Effector CD8-positive, alpha-beta T cell (primary cell): ENCODE measurements around the gene NSF.
"Not testable (repeated sequence)": the region's sequence is repeated elsewhere in the genome, so short reads cannot be mapped to it uniquely, and the experiment has no call there.

Source experiments
- DNase-seq: peaks from one replicate; lab custom pipeline; 2025; lab: John Stamatoyannopoulos, UW

The NSF gene

DNA sequence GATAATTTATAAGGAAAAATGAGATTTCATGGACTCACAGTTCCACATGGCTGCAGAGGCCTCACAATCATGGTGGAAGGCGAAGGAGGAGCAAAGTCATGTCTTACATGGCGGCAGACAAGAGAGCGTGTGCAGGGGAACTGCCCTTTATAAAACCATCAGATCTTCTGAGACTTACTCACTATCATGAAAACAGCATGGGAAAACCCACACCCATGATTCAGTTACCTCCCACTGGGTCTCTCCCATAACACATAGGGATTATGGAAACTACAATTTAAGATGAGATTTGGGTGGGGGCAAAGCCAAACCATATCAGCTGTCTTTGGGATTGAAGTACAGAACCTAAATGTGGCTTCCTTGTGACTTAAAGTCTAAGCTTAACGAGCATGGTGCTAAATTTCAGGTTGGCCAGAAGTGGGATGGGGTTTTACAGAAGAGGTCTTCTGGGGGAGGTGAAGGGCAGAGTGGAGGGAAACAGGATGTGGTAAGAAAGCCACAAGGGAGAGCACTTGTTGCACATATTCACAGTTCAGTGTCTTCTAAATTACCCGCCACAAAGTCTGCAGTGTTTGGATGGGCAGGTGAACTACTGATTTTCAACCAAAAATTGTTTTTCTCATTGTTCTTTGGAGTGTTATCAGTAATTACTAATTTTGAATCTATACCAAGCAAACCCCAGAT is 38.4 kb downstream of the NSF start:
- not testable (repeated sequence) for DNase-seq

DNA sequence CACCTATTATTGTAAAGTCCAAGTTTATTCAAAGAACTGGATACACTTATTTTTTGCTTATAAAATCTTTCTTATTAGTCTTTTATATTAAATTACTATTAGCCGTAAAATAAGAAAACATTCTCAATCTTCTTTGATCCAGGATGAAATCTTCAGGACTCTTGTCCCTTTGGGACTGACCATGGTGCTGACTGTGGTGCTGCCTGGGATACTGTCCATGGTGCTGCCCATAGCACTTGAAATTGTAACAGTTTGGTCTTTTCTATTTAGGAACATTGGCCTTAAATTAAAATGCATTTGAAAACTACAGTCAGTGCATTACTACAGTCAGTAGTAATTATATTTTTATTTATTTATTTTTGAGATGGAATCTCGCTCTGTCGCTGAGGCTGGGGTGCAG is 41.7 kb downstream of the NSF start:
- DNase-seq, result not testable (repeated sequence)

DNA sequence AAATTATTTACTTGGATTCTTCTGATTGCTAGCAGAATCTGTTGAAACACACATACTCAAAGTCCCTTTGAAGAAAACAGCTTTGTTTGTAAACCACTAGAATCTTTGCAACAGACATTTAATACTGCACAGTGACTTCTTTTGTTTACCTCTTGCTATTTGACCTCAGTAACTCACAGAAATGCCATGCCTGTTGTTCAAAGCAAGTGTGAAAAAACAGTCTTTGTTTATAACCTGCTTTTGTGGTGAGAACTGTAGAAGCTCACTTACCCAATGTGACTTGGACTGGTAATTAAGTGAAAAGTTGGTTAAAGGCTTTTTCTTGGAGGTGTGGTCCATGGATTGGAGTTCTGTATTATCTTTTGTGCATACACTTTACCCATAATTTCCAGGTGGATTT is 44.4 kb downstream of the NSF start:
- DNase-seq, result not testable (repeated sequence)

DNA sequence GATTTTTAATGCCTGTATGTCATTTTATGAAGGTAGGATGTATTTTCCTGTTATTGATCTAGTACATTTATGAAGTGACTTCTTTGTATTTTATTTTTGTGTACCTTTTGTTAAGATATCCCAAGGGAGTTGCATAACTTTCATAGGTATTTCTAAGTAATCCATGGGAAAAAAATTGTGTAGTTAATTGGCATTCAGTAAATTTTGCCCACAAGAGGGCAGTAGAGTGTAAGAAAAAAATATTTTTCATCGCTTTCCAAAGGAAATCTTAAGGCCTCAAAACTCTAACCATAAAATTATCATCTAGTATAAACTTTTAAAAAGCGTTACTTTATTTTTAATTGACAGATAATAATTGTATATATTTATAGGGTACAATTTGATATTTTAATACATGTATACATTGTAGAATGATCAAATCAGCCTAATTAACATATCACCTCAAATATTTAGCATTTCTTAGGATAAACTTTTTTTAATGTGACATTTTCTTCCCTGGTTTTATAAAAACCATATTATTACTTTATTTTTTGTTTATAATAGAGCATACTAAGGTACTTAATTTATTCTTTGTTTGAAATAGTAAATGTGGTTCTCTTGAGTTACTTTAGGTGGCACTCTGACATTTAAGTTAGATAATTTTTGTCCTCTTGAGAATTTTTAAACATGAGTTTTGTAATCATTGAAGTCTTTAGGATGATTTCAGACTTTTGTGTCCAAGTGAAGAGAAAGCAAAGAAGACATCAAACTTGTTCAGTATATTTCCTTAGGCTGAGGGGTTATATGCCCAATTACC is 51.6 kb downstream of the NSF start:
- DNase-seq, result not testable (repeated sequence)

DNA sequence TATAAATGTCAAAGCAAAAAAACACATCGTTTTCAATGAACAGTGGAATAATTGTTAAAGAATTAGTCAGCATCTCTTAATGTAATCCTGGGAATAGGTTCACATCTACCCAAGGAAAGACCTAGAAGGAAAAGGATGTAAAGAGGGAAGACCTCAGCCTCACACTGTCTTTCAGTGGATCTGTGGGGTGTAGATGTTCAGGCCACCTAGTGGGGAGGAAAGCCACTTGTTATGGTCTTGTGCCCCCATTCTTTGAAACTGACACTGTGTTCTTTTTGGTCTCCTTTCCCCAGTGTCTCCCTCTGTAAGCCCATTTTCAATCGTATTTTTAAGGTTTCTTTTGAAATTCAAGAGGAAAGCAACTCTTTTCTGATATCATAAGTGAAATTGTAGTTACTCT is 56.8 kb downstream of the NSF start:
- not testable (repeated sequence) for DNase-seq

DNA sequence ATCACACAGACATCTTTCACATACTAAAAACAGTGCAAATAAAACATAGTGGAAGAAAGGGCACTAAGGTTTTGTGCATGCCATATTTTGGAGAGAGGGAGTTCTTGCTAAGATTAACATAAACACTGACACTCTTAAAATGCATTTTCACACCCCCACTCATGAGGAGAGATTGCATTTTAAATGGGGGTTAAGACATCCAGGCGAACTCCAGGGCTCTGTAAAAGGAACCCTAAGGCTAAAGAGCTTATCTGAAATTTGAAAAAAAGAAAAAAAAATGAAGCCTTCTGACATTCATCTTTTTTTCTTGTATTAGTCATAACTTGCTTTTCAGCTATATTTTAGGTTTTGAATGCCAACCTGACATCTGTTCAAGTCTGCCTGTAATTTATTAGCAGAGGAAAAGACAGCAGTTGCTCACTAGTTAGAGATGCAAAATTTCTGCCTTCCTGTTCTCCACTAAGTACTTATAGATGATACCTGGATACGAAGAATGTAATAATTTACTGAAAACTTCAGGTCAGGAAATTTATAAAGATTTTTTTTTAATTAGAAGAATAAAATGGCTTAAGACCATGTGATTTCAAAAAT is 57.3 kb downstream of the NSF start:
- DNase-seq, result not testable (repeated sequence)

DNA sequence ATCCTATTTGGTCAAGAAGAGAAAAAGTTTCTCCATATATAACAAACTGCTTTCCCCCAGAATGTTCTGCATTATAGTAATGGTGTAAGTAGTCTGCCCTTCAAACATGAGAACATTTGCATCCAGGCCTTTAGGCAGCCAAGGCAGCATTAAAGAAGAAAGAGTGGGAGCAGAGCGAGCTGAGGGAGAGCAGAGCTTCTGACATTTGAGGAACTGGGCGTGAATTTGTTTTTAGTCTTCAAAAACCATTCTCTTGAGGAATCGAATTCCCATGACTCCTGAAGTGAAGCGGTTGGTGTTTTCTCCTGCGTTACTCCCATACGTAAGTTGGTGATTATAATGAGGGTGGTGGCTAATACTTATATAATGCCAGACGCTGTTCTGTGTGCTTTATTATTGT is 58.8 kb downstream of the NSF start:
- not testable (repeated sequence) for DNase-seq

DNA sequence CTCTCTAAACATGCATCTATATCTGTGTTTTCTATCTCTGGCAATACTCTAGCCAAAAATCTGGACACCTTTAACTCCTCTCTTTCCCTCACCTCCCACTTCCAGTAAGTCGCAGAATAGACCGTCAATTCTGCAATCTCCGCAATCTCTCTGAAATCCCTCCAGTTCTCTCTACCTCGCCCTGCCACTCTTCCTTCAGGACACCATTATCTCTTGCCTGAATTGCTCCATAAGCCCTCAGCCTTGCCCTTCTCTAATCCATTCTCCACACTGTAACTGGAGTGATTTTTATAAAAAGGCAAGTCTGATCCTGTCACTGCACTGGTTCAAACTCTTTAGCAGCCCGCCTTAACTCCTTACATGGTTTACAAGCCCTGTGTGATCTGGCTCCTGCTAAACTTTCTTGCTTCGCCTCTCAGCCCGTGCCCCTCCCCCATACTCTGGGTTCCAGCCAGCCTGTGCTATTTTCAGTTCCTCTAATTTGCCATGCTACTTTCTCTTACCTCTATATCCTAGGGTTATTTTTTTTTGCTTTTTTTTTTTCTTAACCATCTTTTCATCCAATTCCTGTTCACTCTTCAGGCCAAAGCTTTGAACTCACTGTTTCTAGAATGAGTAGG is 61.7 kb downstream of the NSF start:
- not testable (repeated sequence) for DNase-seq

DNA sequence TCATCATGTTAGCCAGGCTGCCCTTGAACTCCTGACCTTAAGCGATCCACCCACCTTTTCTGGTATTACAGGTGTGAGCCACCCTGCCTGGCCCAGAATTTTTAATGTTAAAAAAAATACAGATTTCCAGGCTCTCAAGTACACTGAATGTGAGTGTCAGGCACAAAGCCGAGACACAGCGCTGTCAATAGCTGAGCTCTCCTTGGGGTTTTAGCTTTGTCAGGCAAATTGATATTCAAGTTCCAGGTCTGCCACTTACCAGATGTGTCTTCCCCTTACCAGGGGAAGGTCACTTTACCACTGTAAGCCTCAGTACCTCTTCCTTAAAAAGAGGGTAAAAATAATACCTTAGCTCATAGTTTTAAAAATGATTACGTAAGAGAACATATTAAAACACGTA is 67.8 kb downstream of the NSF start:
- DNase-seq, result not testable (repeated sequence)

DNA sequence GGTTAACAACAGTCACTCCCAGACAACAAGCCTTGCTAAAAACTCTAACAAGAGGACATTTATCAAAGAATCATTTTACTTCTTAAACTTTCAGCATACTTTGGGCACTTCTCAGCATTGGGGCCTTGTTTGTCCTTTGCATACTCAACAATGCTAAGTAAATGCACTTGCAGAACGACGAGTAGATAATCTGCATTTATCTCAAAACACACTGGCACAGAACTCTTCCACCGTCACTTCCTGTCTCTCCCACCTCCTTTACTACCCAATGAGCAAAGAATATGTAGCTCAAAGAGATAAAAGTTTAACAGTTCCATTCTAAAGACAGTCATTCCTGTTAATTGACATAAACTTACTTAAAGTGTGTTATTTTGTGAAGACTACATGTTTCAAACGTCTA is 69.2 kb downstream of the NSF start:
- not testable (repeated sequence) for DNase-seq

DNA sequence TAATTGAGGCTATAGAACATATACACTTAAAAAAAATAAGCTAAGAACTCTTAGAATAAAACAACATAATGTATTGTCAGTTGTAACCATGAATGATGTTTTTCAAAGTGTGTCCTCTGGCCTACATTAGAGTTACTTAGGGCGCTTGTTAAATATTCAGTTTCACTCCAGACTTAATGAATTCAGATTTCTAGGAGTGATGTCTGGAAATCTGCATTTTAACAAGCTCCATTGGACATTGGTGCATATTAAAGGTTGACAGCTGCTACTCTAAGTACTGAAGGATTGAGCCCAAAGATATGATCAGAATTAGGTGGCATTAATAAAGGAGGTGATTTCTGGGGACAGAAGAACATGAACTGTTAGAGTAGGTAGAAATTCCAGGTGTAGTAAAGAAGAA is 72.7 kb downstream of the NSF start:
- not testable (repeated sequence) for DNase-seq

DNA sequence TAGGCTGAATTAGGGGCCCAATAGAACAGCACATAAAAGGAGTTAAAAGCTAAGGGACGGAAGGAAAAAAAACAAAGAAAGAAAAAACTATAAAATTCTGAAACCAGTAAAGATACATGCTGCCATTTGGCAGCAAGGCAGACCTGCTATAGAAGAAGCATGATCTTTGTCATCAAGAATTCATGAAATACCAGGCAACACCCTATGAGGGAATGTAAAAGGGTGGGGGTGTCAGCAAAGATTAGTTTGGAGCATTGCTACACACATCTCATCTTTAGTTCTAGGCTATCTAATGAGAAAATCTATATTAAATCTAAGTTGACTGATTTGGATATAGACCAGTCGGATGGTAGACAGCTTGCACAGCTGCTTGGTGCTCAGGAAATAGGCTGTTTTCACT is 73.1 kb downstream of the NSF start:
- not testable (repeated sequence) for DNase-seq

DNA sequence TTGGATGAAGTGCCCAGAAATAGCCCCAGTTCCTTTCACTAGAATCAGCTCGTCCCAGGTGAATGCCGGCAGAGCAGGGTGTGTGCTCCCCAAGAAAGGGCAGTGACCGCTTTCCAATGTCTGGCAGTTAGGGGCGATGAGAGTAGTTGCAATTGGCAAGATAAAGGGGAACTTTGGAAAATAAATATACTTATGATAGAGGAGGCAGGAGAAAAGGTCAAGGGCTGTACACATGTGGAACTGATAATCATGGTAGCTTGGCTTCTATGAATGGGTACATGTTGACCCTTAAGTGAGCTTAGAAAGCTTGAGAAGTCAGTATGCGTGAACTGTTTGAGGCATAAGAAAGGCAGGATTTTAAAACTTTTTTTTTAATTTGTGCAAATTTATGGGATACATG is 75.5 kb downstream of the NSF start:
- not testable (repeated sequence) for DNase-seq

DNA sequence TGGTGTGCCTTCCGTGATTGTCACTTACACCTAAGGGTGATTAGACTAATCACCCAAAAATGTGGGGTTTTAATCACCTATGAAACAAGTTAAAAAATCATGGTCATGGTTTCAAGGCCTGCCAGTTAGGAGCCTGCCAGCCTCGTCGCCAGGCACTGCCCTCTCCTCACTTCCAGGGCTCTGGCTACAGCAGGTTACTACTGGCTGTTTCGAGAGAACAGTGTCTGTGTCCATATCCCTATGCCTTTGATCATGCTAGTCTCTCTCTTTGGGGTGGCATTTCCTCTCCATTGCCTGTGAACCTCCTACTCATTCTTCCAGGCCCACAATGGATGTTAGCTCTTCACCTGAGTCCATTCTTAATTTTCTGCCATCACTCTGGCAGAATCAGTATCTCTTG is 80.3 kb downstream of the NSF start:
- not testable (repeated sequence) for DNase-seq

DNA sequence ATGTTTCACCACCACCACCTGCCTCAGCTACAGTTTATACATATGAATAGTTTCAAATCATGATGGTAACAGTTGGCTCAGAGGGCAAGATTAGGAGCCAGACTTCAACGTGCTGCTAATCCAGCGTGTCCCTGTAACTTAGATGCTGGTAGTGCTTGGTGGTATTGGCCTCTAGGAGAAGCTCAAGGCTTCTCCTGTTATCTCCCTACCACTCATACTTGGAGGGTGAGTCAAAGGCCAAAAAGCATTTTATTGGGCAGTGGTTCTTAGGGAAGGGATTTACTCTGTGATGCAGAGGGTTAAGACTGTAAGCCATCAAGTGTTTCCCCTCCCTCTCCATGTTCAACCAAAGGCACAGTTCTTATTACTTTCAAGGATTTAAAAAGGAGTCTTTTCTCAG is 82.3 kb downstream of the NSF start:
- not testable (repeated sequence) for DNase-seq

DNA sequence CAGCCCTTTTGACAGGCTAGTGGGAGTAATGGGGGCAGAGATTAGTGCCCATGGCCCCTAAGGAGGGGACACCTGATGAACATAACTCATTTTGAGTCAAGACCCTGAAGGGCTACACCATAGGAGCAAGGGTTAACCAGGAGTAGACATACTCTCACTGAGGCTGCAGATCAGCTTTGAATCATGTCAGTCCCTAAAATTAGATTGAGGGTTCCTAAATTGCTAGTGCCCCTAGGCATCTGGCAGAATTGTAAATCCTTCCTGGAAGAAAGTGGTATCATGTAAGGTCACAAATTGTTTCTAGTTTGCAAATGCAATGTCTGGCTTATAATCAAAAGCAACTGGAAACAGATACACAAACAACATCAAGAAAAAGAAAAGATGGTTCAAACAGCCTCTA is 87.3 kb downstream of the NSF start:
- not testable (repeated sequence) for DNase-seq

DNA sequence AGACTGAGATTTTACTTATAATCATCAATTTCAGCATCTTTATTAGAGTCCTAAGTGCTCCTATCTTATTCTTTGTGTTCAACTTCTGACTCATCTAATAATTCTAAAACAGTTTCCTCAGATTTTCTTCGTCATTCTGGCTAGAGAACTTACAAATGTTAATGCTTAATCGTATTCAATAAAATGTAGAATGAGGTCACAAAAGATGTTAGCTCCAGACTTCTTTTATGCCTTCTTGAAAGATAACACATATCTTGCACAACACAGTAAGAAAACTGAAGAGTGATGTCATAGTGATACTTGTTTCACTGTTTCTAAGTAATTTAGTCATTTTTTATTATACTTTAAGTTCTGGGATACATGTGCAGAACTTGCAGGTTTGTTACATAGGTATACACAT is 93.2 kb downstream of the NSF start:
- DNase-seq, result not testable (repeated sequence)

DNA sequence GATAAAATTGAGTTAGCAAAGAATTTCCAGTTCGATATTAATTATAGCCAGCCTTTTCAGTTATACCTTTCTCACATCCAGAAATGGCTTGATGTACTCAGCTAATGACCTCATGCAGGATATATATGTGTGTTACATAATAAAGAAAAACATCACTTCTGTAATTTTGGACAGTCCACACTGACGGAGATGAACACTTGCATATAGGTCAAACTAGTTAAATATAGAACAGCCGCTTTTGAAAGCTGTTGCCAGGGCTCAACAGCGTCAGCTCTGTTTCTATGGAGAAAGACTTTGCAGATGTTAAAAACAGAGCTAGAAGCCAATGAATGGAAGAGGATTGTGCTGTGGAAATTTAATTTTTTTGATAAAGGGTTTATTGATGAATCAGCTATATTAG is 94.8 kb downstream of the NSF start:
- DNase-seq, result not testable (repeated sequence)

DNA sequence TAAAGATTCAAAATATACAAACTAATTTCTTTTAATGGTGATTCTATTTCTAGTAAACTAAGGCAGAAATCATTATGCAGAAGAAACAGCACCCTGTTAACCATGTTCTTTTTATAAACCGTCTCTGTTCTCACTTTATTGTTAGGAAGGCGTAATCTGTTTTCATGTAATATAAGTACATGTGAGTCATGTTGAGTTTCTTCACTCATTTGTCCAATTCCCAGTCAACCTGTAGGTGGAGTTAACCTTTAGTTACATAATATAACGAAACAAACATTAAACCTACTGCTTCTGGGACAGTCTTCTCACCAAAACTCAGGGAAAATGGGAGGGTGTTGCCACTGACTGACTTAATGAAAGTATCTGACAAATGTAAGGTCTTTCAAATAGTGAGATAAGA is 101.7 kb downstream of the NSF start:
- not testable (repeated sequence) for DNase-seq

DNA sequence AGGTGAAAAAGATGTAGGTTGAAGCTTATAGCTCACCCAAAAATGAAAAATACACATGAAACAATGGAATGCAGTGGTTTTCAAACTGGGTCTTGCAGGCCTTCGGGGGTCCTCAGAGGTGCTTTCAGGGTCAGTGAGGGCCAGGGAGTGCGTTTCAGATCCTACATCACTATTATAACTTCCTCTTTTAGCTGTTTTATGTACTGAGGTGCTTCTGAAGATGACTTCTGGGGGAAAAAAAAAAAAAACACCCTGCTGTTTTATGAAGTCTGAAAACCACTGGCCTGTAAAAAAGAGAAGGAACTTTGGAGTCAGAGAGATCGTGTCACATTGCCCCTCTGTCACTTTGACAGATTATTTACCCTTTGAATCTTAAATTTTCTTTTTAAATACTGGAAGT is 102.8 kb downstream of the NSF start:
- not testable (repeated sequence) for DNase-seq

DNA sequence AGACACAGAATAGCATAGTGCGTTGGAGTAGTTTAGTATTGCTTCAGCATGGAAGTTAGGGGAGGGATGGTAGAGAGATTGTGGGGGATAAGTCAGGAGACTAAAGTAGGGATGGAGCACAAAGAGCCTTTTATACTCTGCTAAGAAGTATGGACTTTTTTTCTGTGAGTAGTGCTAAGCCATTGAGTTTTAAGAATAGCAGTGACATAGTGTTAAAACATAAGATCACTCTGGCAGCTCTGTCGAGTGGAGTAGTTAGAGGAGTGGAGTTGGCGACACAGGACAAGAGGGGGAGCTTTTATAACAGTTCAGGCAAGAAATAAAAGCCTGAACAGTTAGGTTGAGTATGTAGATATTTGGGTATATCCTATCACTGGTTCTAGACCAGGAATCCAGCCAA is 106.1 kb downstream of the NSF start:
- not testable (repeated sequence) for DNase-seq

DNA sequence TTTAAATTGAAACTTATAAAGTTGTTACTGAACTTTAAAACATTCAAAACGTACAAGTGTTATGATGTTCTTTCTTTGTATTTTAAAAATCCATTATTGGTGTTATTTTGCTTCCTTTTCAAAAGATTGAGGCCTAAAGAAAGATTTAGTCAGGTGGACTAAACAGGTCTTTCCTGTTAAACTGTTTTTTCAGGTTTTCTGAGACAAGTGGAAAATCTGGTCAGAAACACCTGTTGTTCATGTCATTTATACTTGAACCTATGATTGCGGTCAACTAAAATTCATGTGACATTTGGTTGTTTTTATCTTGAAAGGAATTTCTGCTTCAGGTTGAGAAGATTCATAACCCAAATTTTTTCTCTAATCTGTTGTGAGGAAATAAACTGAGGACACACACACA is 108.5 kb downstream of the NSF start:
- not testable (repeated sequence) for DNase-seq
